Measurements from ENCODE around the gene SLC3A2.

Gene SLC3A2

GRCh38 chr11:62922653-62923431 lies 42.1 kb downstream of the SLC3A2 start:
- H3K4me3 ChIP-seq (ENCODE audit: low read length) = no peak overlapping the region
- peak; percentile 35 for TF ChIP-seq CTCF (IDR thresholded peaks at IDR 0.05; ENCODE audit: insufficient read depth, low read depth, low read length, missing control alignments)
- no peak for DNase-seq (ENCODE audit: low read depth)

GRCh38 chr11:62923601-62924411 lies 43.1 kb downstream of the SLC3A2 start:
- DNase-seq (ENCODE audit: low read depth) = peak; percentile 36
- TF ChIP-seq CTCF (IDR thresholded peaks at IDR 0.05; ENCODE audit: insufficient read depth, low read depth, low read length, missing control alignments) = no peak
- H3K4me3 ChIP-seq (ENCODE audit: low read length) = peak overlapping the region; percentile 15

GRCh38 chr11:62925308-62925707 lies 44.6 kb downstream of the SLC3A2 start:
- no peak for DNase-seq (ENCODE audit: low read depth)
- TF ChIP-seq CTCF (IDR thresholded peaks at IDR 0.05; ENCODE audit: insufficient read depth, low read depth, low read length, missing control alignments) = no peak
- no peak overlapping the region for H3K4me3 ChIP-seq (ENCODE audit: low read length)

- H3K4me3 ChIP-seq (ENCODE audit: low read length) = no peak overlapping the region
- TF ChIP-seq CTCF (IDR thresholded peaks at IDR 0.05; ENCODE audit: insufficient read depth, low read depth, low read length, missing control alignments) = no peak
- no peak for DNase-seq (ENCODE audit: low read depth)
Observed at GRCh38 chr11:62925745-62926679, 45.3 kb downstream of the SLC3A2 start.

GRCh38 chr11:62926680-62927455 lies 46.2 kb downstream of the SLC3A2 start:
- DNase-seq (ENCODE audit: low read depth) = no peak
- no peak for TF ChIP-seq CTCF (IDR thresholded peaks at IDR 0.05; ENCODE audit: insufficient read depth, low read depth, low read length, missing control alignments)
- no peak overlapping the region for H3K4me3 ChIP-seq (ENCODE audit: low read length)

- no peak overlapping the region for H3K4me3 ChIP-seq (ENCODE audit: low read length)
- no peak for DNase-seq (ENCODE audit: low read depth)
Observed at GRCh38 chr11:62928011-62928410, 47.3 kb downstream of the SLC3A2 start.

More at GRCh38 chr11:62928011-62928410, 47.3 kb downstream of the SLC3A2 start:
- TF ChIP-seq CTCF (IDR thresholded peaks at IDR 0.05; ENCODE audit: insufficient read depth, low read depth, low read length, missing control alignments) = no peak
